ENCODE measurements around the gene ZNF597. TPM values are rescaled to one million over a fixed set of nuclear protein-coding genes. Genes with fewer than 3 reads are reported as not detected.

Gene ZNF597
- total RNA-seq, 1 experiment from 2014 or later, result 2.7 TPM

- no peaks in the 10 kb centered on the region for H3K9me3 ChIP-seq (ENCODE audit: control insufficient read depth, insufficient read depth, low read depth, low read length)
- BruUV-seq (replicated peaks), result TSS peak; percentile 89
- TF ChIP-seq POLR2AphosphoS5 (IDR thresholded peaks at IDR 0.05; ENCODE audit: low read depth, low read length), result peak; percentile 87
- TF ChIP-seq, protein P1, sequence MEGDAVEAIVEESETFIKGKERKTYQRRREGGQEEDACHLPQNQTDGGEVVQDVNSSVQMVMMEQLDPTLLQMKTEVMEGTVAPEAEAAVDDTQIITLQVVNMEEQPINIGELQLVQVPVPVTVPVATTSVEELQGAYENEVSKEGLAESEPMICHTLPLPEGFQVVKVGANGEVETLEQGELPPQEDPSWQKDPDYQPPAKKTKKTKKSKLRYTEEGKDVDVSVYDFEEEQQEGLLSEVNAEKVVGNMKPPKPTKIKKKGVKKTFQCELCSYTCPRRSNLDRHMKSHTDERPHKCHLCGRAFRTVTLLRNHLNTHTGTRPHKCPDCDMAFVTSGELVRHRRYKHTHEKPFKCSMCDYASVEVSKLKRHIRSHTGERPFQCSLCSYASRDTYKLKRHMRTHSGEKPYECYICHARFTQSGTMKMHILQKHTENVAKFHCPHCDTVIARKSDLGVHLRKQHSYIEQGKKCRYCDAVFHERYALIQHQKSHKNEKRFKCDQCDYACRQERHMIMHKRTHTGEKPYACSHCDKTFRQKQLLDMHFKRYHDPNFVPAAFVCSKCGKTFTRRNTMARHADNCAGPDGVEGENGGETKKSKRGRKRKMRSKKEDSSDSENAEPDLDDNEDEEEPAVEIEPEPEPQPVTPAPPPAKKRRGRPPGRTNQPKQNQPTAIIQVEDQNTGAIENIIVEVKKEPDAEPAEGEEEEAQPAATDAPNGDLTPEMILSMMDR (IDR thresholded peaks at IDR 0.05), result peak; percentile 76
- TF ChIP-seq REST (IDR thresholded peaks at IDR 0.05; ENCODE audit: insufficient read depth in 1 of 2, low read depth in 2 of 2, low read length in 1 of 2), result no peak
- peak; percentile 82; the same call in 1 of the 2 replicates for TF ChIP-seq SIN3A (IDR thresholded peaks at IDR 0.05; ENCODE audit: borderline replicate concordance, insufficient read depth, low read depth, low read length)
- TF ChIP-seq TCF7L2 (IDR thresholded peaks at IDR 0.05; ENCODE audit: low read depth, low read length), result no peak
- in situ Hi-C loops (cut with HindIII; ENCODE audit: low pct_unique_long_range_greater_than_20kb, low sequenced_read_pairs) (no loop called here), intact Hi-C loops (cut with micrococcal nuclease; ENCODE audit: unreplicated experiment) (no loop called here)
- peaks cover 39% of the 10 kb centered on the region for H3K4me1 ChIP-seq (ENCODE audit: control insufficient read depth, insufficient read depth, low read length)
- peak overlapping the region; percentile 73 to 84 for H3K4me3 ChIP-seq (ENCODE audit: low read depth in 2 of 2, low read length in 2 of 2)
- ATAC-seq (peak; percentile 95), DNase-seq (ENCODE audit: low read depth, low spot score) (no peak)
- H3K36me3 ChIP-seq (ENCODE audit: control insufficient read depth, insufficient read depth, low read length), result peaks cover 2% of the 10 kb centered on the region; the same call in 1 of the 2 replicates
- H3K27ac ChIP-seq (ENCODE audit: low read length), result peak overlapping the region; percentile 95
- CTCF ChIA-PET, result interaction anchor here (0.6 kb wide), 1 partner anchor 299 kb away, joined by 4 read pairs; no protein-coding TSS in a partner anchor
- no peaks in the 10 kb centered on the region for H3K27me3 ChIP-seq (ENCODE audit: control insufficient read depth, insufficient read depth, low read length)
- POLR2A ChIA-PET, result no interaction called here
Measured at GRCh38 chr16:3457434-3458252, 14.3 kb upstream of the ZNF597 start.

GRCh38 chr16:3454631-3455147 lies 11.4 kb upstream of the ZNF597 start:
- Histone ChIP-seq H3K27ac (ENCODE audit: low read length) (no peak overlapping the region), H3K27me3 (ENCODE audit: control insufficient read depth, insufficient read depth, low read length) (no peaks in the 10 kb centered on the region), H3K9me3 (ENCODE audit: control insufficient read depth, insufficient read depth, low read depth, low read length) (no peaks in the 10 kb centered on the region), H3K36me3 (ENCODE audit: control insufficient read depth, insufficient read depth, low read length) (no peaks in the 10 kb centered on the region; the same call in 1 of the 2 replicates), H3K4me3 (ENCODE audit: low read depth in 2 of 2, low read length in 2 of 2) (no peak overlapping the region), H3K4me1 (ENCODE audit: control insufficient read depth, insufficient read depth, low read length) (peaks cover 19% of the 10 kb centered on the region)
- DNase-seq (ENCODE audit: low read depth, low spot score) (no peak), ATAC-seq (no peak)
- intact Hi-C loops (cut with micrococcal nuclease; ENCODE audit: unreplicated experiment) (no loop called here), in situ Hi-C loops (cut with HindIII; ENCODE audit: low pct_unique_long_range_greater_than_20kb, low sequenced_read_pairs) (no loop called here)
- no TSS peak for BruUV-seq (replicated peaks)
- CTCF ChIA-PET, result no interaction called here
- POLR2A ChIA-PET, result no interaction called here
- TF ChIP-seq POLR2AphosphoS5 (IDR thresholded peaks at IDR 0.05; ENCODE audit: low read depth, low read length) (no peak), TCF7L2 (IDR thresholded peaks at IDR 0.05; ENCODE audit: low read depth, low read length) (no peak), REST (IDR thresholded peaks at IDR 0.05; ENCODE audit: insufficient read depth in 1 of 2, low read depth in 2 of 2, low read length in 1 of 2) (no peak), SIN3A (IDR thresholded peaks at IDR 0.05; ENCODE audit: borderline replicate concordance, insufficient read depth, low read depth, low read length) (no peak)
- TF ChIP-seq, protein P1 (IDR thresholded peaks at IDR 0.05), result no peak

Measured in Panc1 (cell line).